Endothelial cell of umbilical vein (primary cell): Measurements from ENCODE around the gene RPUSD4. TPM values are rescaled to one million over a fixed set of nuclear protein-coding genes. Genes with fewer than 3 reads are reported as not detected.

Experiments used
- BruUV-seq: library from RNA; stranded (reverse); fragments of 400-500 nt; replicated peaks from 2 replicates; lab custom pipeline; 2021; lab: Mats Ljungman, UMichigan
- CTCF ChIA-PET: fragments of 300-600, 350-600 bp; sonication (Branson Sonifier 250); formaldehyde crosslinking; loops from one replicate; lab custom pipeline; 2021; ENCODE audit warnings: antibody characterized with exemption, inconsistent platforms; lab: Charles Lee
- POLR2A ChIA-PET: fragments of 300-600, 350-600 bp; sonication (Branson Sonifier 250); formaldehyde crosslinking; loops from one replicate; lab custom pipeline; 2021; ENCODE audit warnings: antibody characterized with exemption, inconsistent platforms; lab: Charles Lee
- DNase-seq: peaks from one replicate; pipeline ENCODE4 v3.0.0-alpha.2; 2011; ENCODE audit warnings: low read depth, low spot score
- FAIRE-seq: peaks from 2 replicates; lab custom pipeline; 2011; peaks lifted over from hg19 to GRCh38; lab: Jason Lieb, UNC
- H2AFZ ChIP-seq: 2 replicates; pipeline ENCODE4 v1.6.0; 2012; ENCODE audit warnings: low read depth, low read length, control low read depth, inconsistent platforms
- H3K27ac ChIP-seq: 2 replicates; pipeline ENCODE4 v1.5.1; 2011; ENCODE audit warnings: low read depth, mild to moderate bottlenecking, control low read depth, low read length, moderate library complexity; ENCODE audit not compliant: insufficient read depth
- H3K27me3 ChIP-seq, 2 experiments: 2 replicates each; pipeline versions ENCODE4 v1.6.0 to v1.6.1; 2011; ENCODE audit warnings: low read length in 2 of 2, mixed read lengths in 1 of 2; ENCODE audit not compliant: control insufficient read depth in 2 of 2, insufficient read depth in 2 of 2
- H3K36me3 ChIP-seq, 2 experiments: 2 replicates in 1 of 2; 3 replicates in 1 of 2; pipeline ENCODE4 v1.5.1; 2011; ENCODE audit warnings: low read length in 2 of 2, mild to moderate bottlenecking in 1 of 2, moderate library complexity in 1 of 2; ENCODE audit not compliant: control insufficient read depth in 2 of 2, insufficient read depth in 2 of 2; ENCODE audit errors: extremely low read depth in 1 of 2
- H3K4me1 ChIP-seq: 3 replicates; pipeline ENCODE4 v1.5.1; 2011; ENCODE audit warnings: mild to moderate bottlenecking, low read length; ENCODE audit not compliant: control insufficient read depth, insufficient read depth; ENCODE audit errors: extremely low read depth
- H3K4me2 ChIP-seq: 2 replicates; pipeline ENCODE4 v1.6.1; 2011; ENCODE audit warnings: low read length, control low read depth, mixed read lengths; ENCODE audit not compliant: insufficient read depth
- H3K4me3 ChIP-seq, 3 experiments: fragments of 200-600 bp in 1 of 3; sonication (generic), shearing (Covaris generic) in 1 of 3; replicated peaks in 1 of 3; 2 replicates each; pipeline ENCODE4 v1.5.1; 2011 to 2016; ENCODE audit warnings: control low read depth in 3 of 3, low read length in 3 of 3, mild to moderate bottlenecking in 2 of 3, inconsistent platforms in 1 of 3, low read depth in 1 of 3, moderate library complexity in 1 of 3; ENCODE audit not compliant: insufficient read depth in 1 of 3
- H3K79me2 ChIP-seq: 2 replicates; pipeline ENCODE4 v1.6.0; 2012; ENCODE audit warnings: low read length, inconsistent platforms; ENCODE audit not compliant: control insufficient read depth, insufficient read depth
- H3K9ac ChIP-seq: replicated peaks from 2 replicates; pipeline ENCODE3; 2011; ENCODE audit warnings: low read length, control low read depth; ENCODE audit not compliant: insufficient read depth; ENCODE audit errors: extremely low read depth
- H3K9me1 ChIP-seq: replicated peaks from 3 replicates; pipeline ENCODE4 v1.6.0; 2011; ENCODE audit warnings: mild to moderate bottlenecking, low read length; ENCODE audit not compliant: control insufficient read depth, insufficient read depth; ENCODE audit errors: extremely low read depth
- H3K9me3 ChIP-seq: replicated peaks from 2 replicates; pipeline ENCODE4 v1.5.1; 2012; ENCODE audit warnings: low read length, inconsistent platforms; ENCODE audit not compliant: control insufficient read depth, insufficient read depth
- H4K20me1 ChIP-seq: replicated peaks from 2 replicates; pipeline ENCODE3; 2011; ENCODE audit warnings: mild to moderate bottlenecking, low read length; ENCODE audit not compliant: control insufficient read depth, insufficient read depth; ENCODE audit errors: extremely low read depth
- EZH2 ChIP-seq: IDR thresholded peaks from 2 replicates; pipeline ENCODE4 v1.6.1; 2012; ENCODE audit warnings: borderline replicate concordance, low read depth, mild to moderate bottlenecking, moderate library complexity, low read length, inconsistent platforms; ENCODE audit not compliant: severe bottlenecking
- FOS ChIP-seq: IDR thresholded peaks from 2 replicates; pipeline ENCODE4 v1.6.1; 2011; ENCODE audit warnings: mild to moderate bottlenecking, low read length, moderate library complexity, borderline replicate concordance; ENCODE audit not compliant: insufficient read depth
- GATA2 ChIP-seq: IDR thresholded peaks from 2 replicates; pipeline ENCODE4 v1.7.0; 2011; ENCODE audit warnings: low read depth, mild to moderate bottlenecking, moderate library complexity, mixed read lengths, low read length; ENCODE audit not compliant: insufficient read length, insufficient read depth
- JUN ChIP-seq: IDR thresholded peaks from 2 replicates; pipeline ENCODE4 v1.6.1; 2011; ENCODE audit warnings: borderline replicate concordance, low read depth; ENCODE audit not compliant: insufficient read length, insufficient read depth
- MYC ChIP-seq: IDR thresholded peaks from one replicate; pipeline ENCODE4 v1.6.1; 2011; ENCODE audit warnings: mild to moderate bottlenecking, low read depth, low read length
- POLR2A ChIP-seq: IDR thresholded peaks from 2 replicates; pipeline ENCODE4 v1.6.1; 2012; ENCODE audit warnings: low read depth, mild to moderate bottlenecking, control low read depth, low read length
- POLR2AphosphoS5 ChIP-seq: IDR thresholded peaks from 2 replicates; pipeline ENCODE4 v1.6.1; 2012; ENCODE audit warnings: low read depth, mild to moderate bottlenecking, control low read depth, low read length, moderate library complexity; ENCODE audit not compliant: insufficient read depth
- dilution Hi-C: fragments of 300-500 bp; cut with MboI; formaldehyde crosslinking; loops from one replicate; pipeline ENCODE4 v1.15.0; 2019; ENCODE audit warnings: low sequenced_read_pairs; ENCODE audit not compliant: extremely low pct_ligation_motif_present
- intact Hi-C: fragments of 100-400 bp; cut with micrococcal nuclease; formaldehyde crosslinking; loops from one replicate; pipeline ENCODE4 v1.10.0; 2022
- polyA plus RNA-seq, 4 experiments: library from polyadenylated mRNA; depleted of rRNA in 3 of 4; stranded (reverse) in 3 of 4; unstranded in 1 of 4; fragments of >200 nt; gene quantifications; 2 replicates each; pipeline versions ENCODE4 v1.2.1 to v1.2.3, GENCODE V29; 2011 to 2012; ENCODE audit warnings: missing spikeins in 1 of 4
- total RNA-seq: library from RNA; stranded (reverse); gene quantifications from 2 replicates; pipeline ENCODE4 v1.2.3, GENCODE V29; 2021
- TF ChIP-seq, protein P1 (sequence below): IDR thresholded peaks from 2 replicates; pipeline ENCODE4 v1.6.1; 2011; ENCODE audit not compliant: insufficient read depth, insufficient read length
- TF ChIP-seq, protein P2 (sequence below), 2 donors: IDR thresholded peaks; 1 replicate in 1 of 2; 2 replicates in 1 of 2; pipeline ENCODE4 v1.5.1; 2011; ENCODE audit warnings: low read length in 2 of 2, mild to moderate bottlenecking in 2 of 2, moderate library complexity in 2 of 2, control low read depth in 1 of 2, inconsistent platforms in 1 of 2, low read depth in 1 of 2; ENCODE audit not compliant: insufficient read depth in 1 of 2; ENCODE audit errors: extremely low read depth in 1 of 2

RPUSD4 gene
- total and polyA plus RNA-seq, 2 donors (not counting 3 experiments of a cell fraction or from before 2014, with no cell fraction given): 37.8 to 40.8 TPM

DNA sequence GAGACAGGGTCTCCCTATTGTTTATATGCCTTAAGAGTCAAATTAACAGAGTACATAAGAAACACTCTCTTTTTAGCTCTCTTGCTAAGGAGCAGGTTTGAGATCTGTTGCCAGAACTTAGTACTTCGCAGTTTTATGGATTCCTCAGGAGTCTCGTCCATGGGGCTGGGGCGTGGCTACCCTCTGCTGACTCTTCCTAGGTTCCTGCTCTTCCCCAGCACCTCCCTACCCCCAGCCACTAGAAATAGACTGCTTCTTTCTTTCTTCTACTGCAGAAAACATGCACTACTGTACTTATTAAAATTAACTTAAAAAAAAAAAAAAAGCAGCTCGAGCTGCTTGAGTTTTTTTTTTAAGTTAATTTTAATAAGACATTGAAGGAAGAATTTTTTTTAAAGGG, 8.1 kb upstream of the RPUSD4 start:
- TF ChIP-seq JUN (no peak), EZH2 (no peak), POLR2A (no peak), MYC (no peak), POLR2AphosphoS5 (no peak)
- TF ChIP-seq, protein P1, sequence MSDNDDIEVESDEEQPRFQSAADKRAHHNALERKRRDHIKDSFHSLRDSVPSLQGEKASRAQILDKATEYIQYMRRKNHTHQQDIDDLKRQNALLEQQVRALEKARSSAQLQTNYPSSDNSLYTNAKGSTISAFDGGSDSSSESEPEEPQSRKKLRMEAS: no peak
- FAIRE-seq: no peak
- no peak overlapping the region for H3K27ac ChIP-seq
- ChIA-PET POLR2A (no interaction called here), CTCF (interaction anchor here (1.1 to 1.3 kb wide), 2 partner anchors 11 to 279 kb away, joined by 3 to 4 read pairs; no protein-coding TSS in a partner anchor)
- H3K9me1 ChIP-seq: no peaks in the 10 kb centered on the region
- no peaks in the 10 kb centered on the region for H3K27me3 ChIP-seq
- no peaks in the 10 kb centered on the region for H3K9me3 ChIP-seq
- DNase-seq: no peak
- peaks cover 6% of the 10 kb centered on the region for H3K4me1 ChIP-seq
- no TSS peak for BruUV-seq
- no peak overlapping the region for H3K4me3 ChIP-seq
- H2AFZ ChIP-seq: no peak overlapping the region
- dilution Hi-C loops: no loop called here
- H3K9ac ChIP-seq: no peak overlapping the region
- H3K36me3 ChIP-seq: no peaks in the 10 kb centered on the region
- peaks cover 75% of the 10 kb centered on the region for H3K79me2 ChIP-seq
- H4K20me1 ChIP-seq: peaks cover 6% of the 10 kb centered on the region
- intact Hi-C loops: no loop called here
- no peak overlapping the region for H3K4me2 ChIP-seq

DNA sequence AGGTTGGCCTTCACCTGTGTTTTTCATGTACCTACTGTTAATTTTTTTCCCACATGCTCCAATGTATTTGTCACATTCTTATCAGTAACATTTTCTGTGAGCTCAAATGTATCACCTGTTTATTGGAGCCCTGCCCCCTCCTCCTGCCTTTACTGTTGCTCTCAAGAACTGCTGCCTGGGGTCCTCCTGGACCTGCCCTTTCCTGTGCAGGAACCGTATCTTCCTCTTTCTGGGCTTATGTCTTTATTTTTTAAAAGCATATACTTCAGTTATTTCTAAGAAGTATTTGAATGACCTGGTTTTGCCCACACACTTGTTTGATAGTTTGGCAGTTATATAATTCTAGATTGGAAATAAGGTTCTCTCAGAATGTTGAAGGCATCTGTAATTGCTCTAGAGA, 6.0 kb upstream of the RPUSD4 start:
- DNase-seq (no peak), FAIRE-seq (no peak)
- H3K27ac ChIP-seq: no peak overlapping the region
- CTCF ChIA-PET: no interaction called here
- dilution Hi-C loops (no loop called here), intact Hi-C loops (no loop called here)
- no peak overlapping the region for H3K4me3 ChIP-seq
- H3K4me2 ChIP-seq: no peak overlapping the region
- no peak for TF ChIP-seq FOS
- TF ChIP-seq, protein P1: no peak
- no peak for TF ChIP-seq POLR2AphosphoS5
- no peak for TF ChIP-seq JUN
- no peak for TF ChIP-seq MYC
- TF ChIP-seq, protein P2, sequence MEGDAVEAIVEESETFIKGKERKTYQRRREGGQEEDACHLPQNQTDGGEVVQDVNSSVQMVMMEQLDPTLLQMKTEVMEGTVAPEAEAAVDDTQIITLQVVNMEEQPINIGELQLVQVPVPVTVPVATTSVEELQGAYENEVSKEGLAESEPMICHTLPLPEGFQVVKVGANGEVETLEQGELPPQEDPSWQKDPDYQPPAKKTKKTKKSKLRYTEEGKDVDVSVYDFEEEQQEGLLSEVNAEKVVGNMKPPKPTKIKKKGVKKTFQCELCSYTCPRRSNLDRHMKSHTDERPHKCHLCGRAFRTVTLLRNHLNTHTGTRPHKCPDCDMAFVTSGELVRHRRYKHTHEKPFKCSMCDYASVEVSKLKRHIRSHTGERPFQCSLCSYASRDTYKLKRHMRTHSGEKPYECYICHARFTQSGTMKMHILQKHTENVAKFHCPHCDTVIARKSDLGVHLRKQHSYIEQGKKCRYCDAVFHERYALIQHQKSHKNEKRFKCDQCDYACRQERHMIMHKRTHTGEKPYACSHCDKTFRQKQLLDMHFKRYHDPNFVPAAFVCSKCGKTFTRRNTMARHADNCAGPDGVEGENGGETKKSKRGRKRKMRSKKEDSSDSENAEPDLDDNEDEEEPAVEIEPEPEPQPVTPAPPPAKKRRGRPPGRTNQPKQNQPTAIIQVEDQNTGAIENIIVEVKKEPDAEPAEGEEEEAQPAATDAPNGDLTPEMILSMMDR (IDR thresholded peaks at IDR 0.05; ENCODE audit: extremely low read depth in 1 of 2, insufficient read depth in 1 of 2, low read depth in 1 of 2, low read length in 2 of 2): no peak
- TF ChIP-seq GATA2: no peak
- TF ChIP-seq POLR2A: no peak
- no peak for TF ChIP-seq EZH2
- H3K9me1 ChIP-seq: no peaks in the 10 kb centered on the region
- no peaks in the 10 kb centered on the region for H3K27me3 ChIP-seq
- no peaks in the 10 kb centered on the region for H3K36me3 ChIP-seq
- BruUV-seq: no TSS peak
- peaks cover 11% of the 10 kb centered on the region for H3K4me1 ChIP-seq
- H3K9me3 ChIP-seq: no peaks in the 10 kb centered on the region
- POLR2A ChIA-PET: no interaction called here
- H4K20me1 ChIP-seq: peaks cover 3% of the 10 kb centered on the region
- no peak overlapping the region for H2AFZ ChIP-seq
- peaks cover 77% of the 10 kb centered on the region for H3K79me2 ChIP-seq
- H3K9ac ChIP-seq: no peak overlapping the region
